Activated CD4-positive, alpha-beta T cell treated with anti-CD3 and anti-CD28 coated beads, Interleukin-2, amount 10 ng/mL, durations not matched to agents 24 days and 14 days (primary cell): ENCODE measurements around the gene KRT73. TPM values are rescaled to one million over a fixed set of nuclear protein-coding genes. Genes with fewer than 3 reads are reported as not detected.

Experiments
- DNase-seq: peaks from one replicate; pipeline ENCODE4 v3.0.0; 2022
- H3K27ac Mint-ChIP-seq: one replicate; pipeline ENCODE4 v1.8.0; 2022; ENCODE audit warnings: mild to moderate bottlenecking, mixed read lengths
- H3K27me3 Mint-ChIP-seq: one replicate; pipeline ENCODE4 v1.8.0; 2022; ENCODE audit warnings: mixed read lengths
- H3K36me3 Mint-ChIP-seq: one replicate; pipeline ENCODE4 v1.8.0; 2022; ENCODE audit warnings: low read depth, mild to moderate bottlenecking, mixed read lengths
- H3K4me1 Mint-ChIP-seq: one replicate; pipeline ENCODE4 v1.8.0; 2021; ENCODE audit warnings: mixed read lengths
- H3K4me3 Mint-ChIP-seq: one replicate; pipeline ENCODE4 v1.8.0; 2022; ENCODE audit warnings: mild to moderate bottlenecking, moderate library complexity, mixed read lengths
- H3K9me3 Mint-ChIP-seq: one replicate; pipeline ENCODE4 v1.8.0; 2021; ENCODE audit warnings: mixed read lengths
- intact Hi-C: fragments of 100-400 bp; cut with micrococcal nuclease; formaldehyde crosslinking; loops from one replicate; pipeline ENCODE4 v1.15.1; 2023
- total RNA-seq: library from RNA; stranded (reverse); gene quantifications from 2 replicates; pipeline ENCODE4 v1.2.3, GENCODE V29; 2022

KRT73 gene
- 0.09 TPM in 1 of 2 replicates, not detected in the other for total RNA-seq

DNA sequence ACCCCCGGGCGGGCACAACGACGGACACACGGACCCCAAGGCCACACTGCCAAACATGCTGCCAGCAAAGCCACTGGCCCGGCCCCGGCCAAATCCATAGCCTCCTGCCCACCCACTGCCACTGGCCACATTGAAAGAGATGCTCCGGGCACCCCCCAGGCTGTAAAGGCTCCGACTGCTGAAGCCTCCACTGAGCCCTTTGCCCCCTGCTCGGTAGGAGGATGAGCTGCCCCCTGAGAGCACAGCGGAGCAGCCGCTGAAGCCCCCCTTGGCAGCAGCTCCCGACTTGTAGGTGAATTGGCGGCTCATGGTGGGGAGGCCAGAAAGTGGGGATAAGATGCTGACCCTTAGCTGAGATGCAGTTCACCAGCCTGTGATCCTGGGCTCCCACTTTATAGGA lies at the start of gene KRT73:
TSS of gene KRT73 (minus strand) at position 344 of the 400 bp plus-strand sequence. CDS start at position 309, 35 bp downstream.
- DNase-seq = no peak
- Mint-ChIP-seq H3K27me3 (peaks cover 7% of the 10 kb centered on the region), H3K9me3 (no peaks in the 10 kb centered on the region), H3K27ac (no peak within 1 kb of the TSS), H3K36me3 (no peaks in the 10 kb centered on the region), H3K4me1 (peaks cover 27% of the 10 kb centered on the region), H3K4me3 (no peak within 1 kb of the TSS)
- intact Hi-C loops = no loop called here

DNA sequence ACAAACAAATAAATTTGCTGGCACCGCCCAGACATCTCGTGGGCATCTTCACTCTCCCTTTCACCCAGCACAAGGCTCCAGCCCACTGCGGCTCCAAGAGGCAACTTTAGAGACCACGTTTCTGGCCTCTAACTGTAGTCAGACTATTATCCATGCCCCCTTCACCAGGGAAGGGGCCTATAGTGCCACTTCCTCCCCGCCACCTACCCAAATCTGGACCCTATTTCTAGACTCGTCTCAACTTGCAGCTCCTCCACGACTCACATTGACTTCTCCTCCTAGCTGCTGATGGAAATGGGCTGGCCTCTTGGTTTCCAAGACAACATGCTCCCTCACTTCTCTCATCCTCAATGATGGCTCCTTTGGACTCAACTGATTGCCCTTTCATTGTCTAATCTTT lies 49.6 kb upstream of the KRT73 start:
- intact Hi-C loops = no loop called here
- Mint-ChIP-seq H3K4me3 (no peak overlapping the region), H3K9me3 (no peaks in the 10 kb centered on the region), H3K4me1 (no peaks in the 10 kb centered on the region), H3K27ac (no peak overlapping the region), H3K36me3 (no peaks in the 10 kb centered on the region), H3K27me3 (peaks cover 20% of the 10 kb centered on the region)
- no peak for DNase-seq

GRCh38 chr12:52667509-52667908 lies 49.1 kb upstream of the KRT73 start:
- no peaks in the 10 kb centered on the region for H3K9me3 Mint-ChIP-seq
- no peak overlapping the region for H3K4me3 Mint-ChIP-seq
- H3K4me1 Mint-ChIP-seq = no peaks in the 10 kb centered on the region
- DNase-seq = no peak
- no peak overlapping the region for H3K27ac Mint-ChIP-seq
- peaks cover 20% of the 10 kb centered on the region for H3K27me3 Mint-ChIP-seq
- intact Hi-C loops = no loop called here
- no peaks in the 10 kb centered on the region for H3K36me3 Mint-ChIP-seq

DNA sequence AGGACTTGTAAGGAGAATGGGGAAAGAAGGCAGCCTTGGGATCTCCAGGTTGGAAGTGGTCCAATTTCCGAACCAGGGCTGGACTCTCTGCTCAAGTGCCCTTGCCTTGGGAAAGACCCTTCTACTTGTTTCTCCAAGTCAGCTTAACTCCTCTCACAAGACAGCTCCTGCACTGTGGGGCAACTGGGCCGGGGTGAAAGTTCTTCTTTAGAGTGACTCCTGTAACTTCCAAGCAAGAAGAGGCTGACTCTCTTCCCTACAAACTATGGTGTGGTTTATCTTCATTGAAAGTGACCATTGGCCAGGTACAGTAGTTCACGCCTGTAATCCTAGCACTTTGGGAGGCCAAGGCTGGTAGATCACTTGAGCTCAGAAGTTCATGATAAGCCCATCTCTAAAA lies 48.1 kb upstream of the KRT73 start:
- no peak for DNase-seq
- Mint-ChIP-seq H3K36me3 (no peaks in the 10 kb centered on the region), H3K4me3 (no peak overlapping the region), H3K4me1 (peaks cover 3% of the 10 kb centered on the region), H3K27ac (no peak overlapping the region), H3K27me3 (peaks cover 20% of the 10 kb centered on the region), H3K9me3 (no peaks in the 10 kb centered on the region)
- intact Hi-C loops = no loop called here

DNA sequence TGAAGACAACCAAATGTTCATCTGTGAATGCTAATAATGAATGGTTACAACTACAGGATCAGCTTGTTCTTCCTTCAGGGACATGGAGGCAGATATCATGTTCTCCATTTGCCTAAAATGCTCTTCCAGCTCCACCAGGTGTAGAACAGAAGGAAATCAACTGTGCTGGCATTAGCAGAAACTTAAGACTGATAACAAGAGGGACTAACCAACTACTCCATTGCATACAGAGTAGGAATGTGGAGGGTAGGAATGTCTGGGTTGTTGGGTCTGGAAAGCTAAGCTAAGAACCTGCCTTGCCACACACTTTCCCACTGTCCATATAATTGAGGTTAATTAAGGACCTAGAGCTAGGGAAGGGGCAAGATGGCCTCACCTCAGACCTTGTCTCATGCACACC lies 45.1 kb upstream of the KRT73 start:
- H3K4me3 Mint-ChIP-seq = no peak overlapping the region
- H3K27me3 Mint-ChIP-seq = peaks cover 16% of the 10 kb centered on the region
- no peak for DNase-seq
- peaks cover 3% of the 10 kb centered on the region for H3K4me1 Mint-ChIP-seq
- intact Hi-C loops = no loop called here
- no peaks in the 10 kb centered on the region for H3K9me3 Mint-ChIP-seq
- no peak overlapping the region for H3K27ac Mint-ChIP-seq
- H3K36me3 Mint-ChIP-seq = no peaks in the 10 kb centered on the region

- Mint-ChIP-seq H3K4me3 (no peak overlapping the region), H3K27me3 (peaks cover 18% of the 10 kb centered on the region), H3K36me3 (no peaks in the 10 kb centered on the region)
Observed at GRCh38 chr12:52662918-52663229, 44.5 kb upstream of the KRT73 start.

GRCh38 chr12:52662093-52662917 lies 43.9 kb upstream of the KRT73 start:
- Mint-ChIP-seq H3K27ac (no peak overlapping the region), H3K4me3 (no peak overlapping the region), H3K9me3 (no peaks in the 10 kb centered on the region), H3K36me3 (no peaks in the 10 kb centered on the region), H3K27me3 (peaks cover 23% of the 10 kb centered on the region), H3K4me1 (peaks cover 3% of the 10 kb centered on the region)
- intact Hi-C loops = no loop called here
- no peak for DNase-seq

More at GRCh38 chr12:52662918-52663229, 44.5 kb upstream of the KRT73 start:
- Mint-ChIP-seq H3K9me3 (no peaks in the 10 kb centered on the region), H3K27ac (no peak overlapping the region), H3K4me1 (peaks cover 3% of the 10 kb centered on the region)
- intact Hi-C loops = no loop called here
- DNase-seq = no peak

DNA sequence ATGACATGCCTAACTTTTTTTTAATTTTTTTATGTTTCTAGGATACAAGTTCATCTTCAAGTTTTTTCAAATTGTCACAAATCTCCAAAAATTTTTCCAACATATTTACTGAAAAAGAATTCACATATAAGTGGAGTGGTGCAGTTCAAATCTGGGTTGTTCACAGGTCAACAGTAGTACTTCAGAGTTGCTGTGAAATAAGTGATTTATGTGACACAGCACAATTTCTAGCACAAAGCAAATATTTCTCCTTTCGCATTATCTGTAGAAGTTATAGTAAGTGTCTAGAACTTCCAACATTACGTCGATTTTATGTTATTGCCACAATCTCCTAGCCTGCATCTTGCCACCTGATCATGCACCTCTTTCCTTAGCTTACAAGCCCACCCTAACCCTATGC lies 43.3 kb upstream of the KRT73 start:
- Mint-ChIP-seq H3K27ac (no peak overlapping the region), H3K36me3 (no peaks in the 10 kb centered on the region), H3K9me3 (no peaks in the 10 kb centered on the region), H3K4me3 (no peak overlapping the region), H3K27me3 (peaks cover 25% of the 10 kb centered on the region), H3K4me1 (peaks cover 3% of the 10 kb centered on the region)
- no peak for DNase-seq
- intact Hi-C loops = no loop called here

GRCh38 chr12:52660934-52661499 lies 42.7 kb upstream of the KRT73 start:
- no peaks in the 10 kb centered on the region for H3K36me3 Mint-ChIP-seq
- no peak for DNase-seq
- no peaks in the 10 kb centered on the region for H3K9me3 Mint-ChIP-seq
- H3K27me3 Mint-ChIP-seq = peaks cover 27% of the 10 kb centered on the region
- peaks cover 3% of the 10 kb centered on the region for H3K4me1 Mint-ChIP-seq
- no peak overlapping the region for H3K4me3 Mint-ChIP-seq
- intact Hi-C loops = no loop called here
- no peak overlapping the region for H3K27ac Mint-ChIP-seq

GRCh38 chr12:52659951-52660350 lies 41.6 kb upstream of the KRT73 start:
- no peak overlapping the region for H3K27ac Mint-ChIP-seq
- no peaks in the 10 kb centered on the region for H3K36me3 Mint-ChIP-seq
- intact Hi-C loops = no loop called here
- no peaks in the 10 kb centered on the region for H3K9me3 Mint-ChIP-seq
- peaks cover 3% of the 10 kb centered on the region for H3K4me1 Mint-ChIP-seq
- H3K27me3 Mint-ChIP-seq = peaks cover 29% of the 10 kb centered on the region
- no peak for DNase-seq
- H3K4me3 Mint-ChIP-seq = no peak overlapping the region

DNA sequence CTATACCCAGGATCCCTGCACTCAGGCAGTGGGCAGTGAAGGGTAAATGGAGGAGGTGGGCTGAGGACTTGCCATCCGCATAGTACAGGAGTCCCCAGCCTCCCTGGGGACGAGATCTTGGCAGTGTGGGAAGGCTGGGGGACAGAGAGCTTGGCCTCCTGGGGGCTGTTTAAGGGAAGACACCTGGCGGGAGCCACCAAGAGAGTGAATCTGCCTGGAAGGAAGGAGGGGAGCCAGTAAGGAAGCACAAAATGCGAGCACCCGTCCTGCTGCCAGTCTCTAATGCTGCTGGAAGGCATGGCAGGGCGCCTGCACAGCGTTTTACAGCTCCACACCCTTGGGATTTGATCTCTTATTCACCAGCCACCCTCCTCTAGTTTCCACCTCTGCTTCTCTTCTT lies 41.0 kb upstream of the KRT73 start:
- H3K9me3 Mint-ChIP-seq = no peaks in the 10 kb centered on the region
- peaks cover 34% of the 10 kb centered on the region for H3K27me3 Mint-ChIP-seq
- no peaks in the 10 kb centered on the region for H3K36me3 Mint-ChIP-seq
- intact Hi-C loops = no loop called here
- peaks cover 3% of the 10 kb centered on the region for H3K4me1 Mint-ChIP-seq
- no peak overlapping the region for H3K4me3 Mint-ChIP-seq
- no peak overlapping the region for H3K27ac Mint-ChIP-seq
- DNase-seq = no peak

GRCh38 chr12:52658196-52658595 lies 39.8 kb upstream of the KRT73 start:
- H3K36me3 Mint-ChIP-seq = no peaks in the 10 kb centered on the region
- DNase-seq = no peak
- H3K27ac Mint-ChIP-seq = no peak overlapping the region
- H3K27me3 Mint-ChIP-seq = peaks cover 35% of the 10 kb centered on the region
- H3K4me1 Mint-ChIP-seq = peaks cover 3% of the 10 kb centered on the region
- no peaks in the 10 kb centered on the region for H3K9me3 Mint-ChIP-seq
- intact Hi-C loops = no loop called here
- H3K4me3 Mint-ChIP-seq = no peak overlapping the region

DNA sequence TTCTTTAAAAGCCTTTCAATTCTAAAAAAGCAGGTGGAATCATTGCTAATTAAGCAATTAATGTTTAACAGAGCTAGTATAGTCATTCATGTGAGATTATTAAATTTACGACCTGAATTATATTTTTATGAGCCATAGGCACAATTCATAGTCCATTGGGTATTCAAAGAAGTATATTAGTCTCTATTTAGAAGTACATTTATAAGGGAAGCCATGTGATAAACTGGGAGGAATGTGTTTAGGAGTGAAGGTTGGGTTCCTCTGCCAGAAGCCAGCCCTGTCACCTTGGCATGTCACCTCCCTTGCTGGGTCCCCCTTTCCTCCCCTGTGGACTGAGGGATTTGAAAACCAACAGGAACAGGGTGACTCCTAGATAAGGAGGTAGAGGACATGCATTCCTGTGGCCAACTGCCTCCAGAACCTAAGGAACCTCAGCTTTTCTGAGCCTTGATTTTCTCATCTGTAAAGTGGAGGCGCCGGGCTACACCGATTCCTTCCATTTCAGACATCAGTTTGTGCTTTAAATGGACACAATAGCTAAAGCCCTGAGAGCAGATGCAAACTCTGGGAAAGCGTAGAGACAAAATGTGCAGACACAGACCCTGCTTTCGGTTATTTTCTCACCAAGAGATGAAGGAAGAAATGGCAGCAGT lies 39.0 kb upstream of the KRT73 start:
- no peak for DNase-seq
- Mint-ChIP-seq H3K4me3 (no peak overlapping the region), H3K27ac (no peak overlapping the region), H3K27me3 (peaks cover 35% of the 10 kb centered on the region), H3K36me3 (no peaks in the 10 kb centered on the region), H3K9me3 (no peaks in the 10 kb centered on the region), H3K4me1 (peaks cover 2% of the 10 kb centered on the region)
- intact Hi-C loops = no loop called here

- DNase-seq = no peak
- Mint-ChIP-seq H3K36me3 (no peaks in the 10 kb centered on the region), H3K27ac (no peak overlapping the region), H3K9me3 (no peaks in the 10 kb centered on the region), H3K4me1 (no peaks in the 10 kb centered on the region), H3K27me3 (peaks cover 35% of the 10 kb centered on the region), H3K4me3 (no peak overlapping the region)
- intact Hi-C loops = no loop called here
Observed at GRCh38 chr12:52656616-52657015, 38.3 kb upstream of the KRT73 start.
